IMR-90 (cell line): ENCODE results near the gene ADCY9. TPM values are rescaled to one million over a fixed set of nuclear protein-coding genes. Genes with fewer than 3 reads are reported as not detected.

Source experiments
- ATAC-seq: fragments of 200-7000 bp; cut with Tn5 transposase; 2 replicates; pipeline ENCODE4 v1.9.1; 2020; ENCODE audit warnings: low read depth, mild to moderate bottlenecking, moderate library complexity
- BruUV-seq: library from RNA; stranded (reverse); fragments of 400-500 nt; replicated peaks from 2 replicates; lab custom pipeline; 2021; lab: Mats Ljungman, UMichigan
- CTCF ChIA-PET: fragments of 300-600 bp; formaldehyde crosslinking; extraction: SDS; loops from one replicate; lab custom pipeline; 2021; ENCODE audit warnings: antibody characterized with exemption; lab: Yijun Ruan, JAX
- POLR2A ChIA-PET: fragments of 300-600 bp; sonication (Branson Sonifier 250); formaldehyde crosslinking; loops from one replicate; lab custom pipeline; 2022; ENCODE audit warnings: antibody characterized with exemption; ENCODE audit not compliant: unreplicated experiment; lab: Charles Lee
- DNase-seq: peaks from one replicate; pipeline ENCODE4 v3.0.0; 2013
- H2AFZ ChIP-seq: replicated peaks from 2 replicates; pipeline ENCODE3; 2013; ENCODE audit warnings: low read length, mild to moderate bottlenecking; ENCODE audit not compliant: poor library complexity
- H2AK5ac ChIP-seq: 2 replicates; pipeline ENCODE4 v1.6.1; 2013; ENCODE audit warnings: low read depth, low read length, inconsistent platforms
- H2AK9ac ChIP-seq: replicated peaks from 2 replicates; pipeline ENCODE3; 2013; ENCODE audit warnings: mild to moderate bottlenecking, low read depth, low read length, moderate library complexity; ENCODE audit not compliant: poor library complexity
- H2BK120ac ChIP-seq: 2 replicates; pipeline ENCODE4 v1.6.1; 2013; ENCODE audit warnings: low read depth, low read length, inconsistent platforms
- H2BK15ac ChIP-seq: 3 replicates; pipeline ENCODE4 v1.6.1; 2013; ENCODE audit warnings: low read depth, low read length, inconsistent platforms
- H2BK20ac ChIP-seq: 2 replicates; pipeline ENCODE4 v1.6.1; 2013; ENCODE audit warnings: low read depth, mild to moderate bottlenecking, inconsistent platforms, low read length, moderate library complexity
- H2BK5ac ChIP-seq: 2 replicates; pipeline ENCODE4 v1.6.1; 2013; ENCODE audit warnings: mild to moderate bottlenecking, low read depth, low read length, inconsistent platforms; ENCODE audit not compliant: poor library complexity, severe bottlenecking
- H3K14ac ChIP-seq: replicated peaks from 2 replicates; pipeline ENCODE4 v1.6.1; 2013; ENCODE audit warnings: low read depth, low read length, inconsistent platforms
- H3K18ac ChIP-seq: 2 replicates; pipeline ENCODE4 v1.6.1; 2013; ENCODE audit warnings: low read depth, low read length, control low read depth
- H3K23ac ChIP-seq: 2 replicates; pipeline ENCODE4 v1.6.1; 2013; ENCODE audit warnings: low read depth, low read length, inconsistent platforms
- H3K27ac ChIP-seq: 2 replicates; pipeline ENCODE4 v1.5.1; 2013; ENCODE audit warnings: mild to moderate bottlenecking, control low read depth, low read length; ENCODE audit not compliant: insufficient read depth
- H3K27me3 ChIP-seq: 2 replicates; pipeline ENCODE4 v1.6.1; 2013; ENCODE audit warnings: low read length; ENCODE audit not compliant: control insufficient read depth, insufficient read depth
- H3K36me3 ChIP-seq: 2 replicates; pipeline ENCODE4 v1.6.1; 2013; ENCODE audit warnings: low read length, mixed read lengths; ENCODE audit not compliant: control insufficient read depth, insufficient read depth
- H3K4ac ChIP-seq: 2 replicates; pipeline ENCODE4 v1.6.1; 2013; ENCODE audit warnings: low read depth, low read length, inconsistent platforms
- H3K4me1 ChIP-seq: 2 replicates; pipeline ENCODE4 v1.6.1; 2013; ENCODE audit warnings: low read length, mixed read lengths; ENCODE audit not compliant: control insufficient read depth, insufficient read depth
- H3K4me2 ChIP-seq: 2 replicates; pipeline ENCODE4 v1.6.1; 2013; ENCODE audit warnings: low read depth, mild to moderate bottlenecking, control low read depth, low read length, moderate library complexity
- H3K4me3 ChIP-seq: 2 replicates; pipeline ENCODE4 v1.5.1; 2013; ENCODE audit warnings: low read depth, mild to moderate bottlenecking, control low read depth, low read length, moderate library complexity; ENCODE audit not compliant: insufficient read depth
- H3K56ac ChIP-seq: 2 replicates; pipeline ENCODE4 v1.6.1; 2013; ENCODE audit warnings: low read length, inconsistent platforms; ENCODE audit not compliant: insufficient read depth; ENCODE audit errors: extremely low read depth
- H3K79me1 ChIP-seq, 2 experiments: 2 replicates each; pipeline ENCODE4 v1.6.1; 2013; ENCODE audit warnings: low read length in 2 of 2, inconsistent platforms in 1 of 2, low read depth in 1 of 2
- H3K9ac ChIP-seq: 2 replicates; pipeline ENCODE4 v1.6.1; 2013; ENCODE audit warnings: low read depth, low read length, control low read depth
- H3K9me1 ChIP-seq: 2 replicates; pipeline ENCODE4 v1.6.1; 2013; ENCODE audit warnings: low read length, inconsistent platforms; ENCODE audit not compliant: insufficient read depth
- H3K9me3 ChIP-seq: 2 replicates; pipeline ENCODE4 v1.6.1; 2013; ENCODE audit warnings: low read length; ENCODE audit not compliant: control insufficient read depth, insufficient read depth
- H4K20me1 ChIP-seq: 2 replicates; pipeline ENCODE4 v1.6.1; 2013; ENCODE audit warnings: low read length, inconsistent platforms; ENCODE audit not compliant: insufficient read depth
- H4K5ac ChIP-seq: 2 replicates; pipeline ENCODE4 v1.6.1; 2013; ENCODE audit warnings: mild to moderate bottlenecking, low read depth, low read length, control low read depth
- H4K8ac ChIP-seq, 2 experiments: 2 replicates each; pipeline ENCODE4 v1.6.1; 2013; ENCODE audit warnings: low read depth in 2 of 2, low read length in 2 of 2, control low read depth in 1 of 2, inconsistent platforms in 1 of 2
- H4K91ac ChIP-seq: 2 replicates; pipeline ENCODE4 v1.6.1; 2013; ENCODE audit warnings: low read depth, low read length, inconsistent platforms; ENCODE audit not compliant: insufficient read depth
- MAFK ChIP-seq: IDR thresholded peaks from 2 replicates; pipeline ENCODE4 v1.6.1; 2012; ENCODE audit warnings: low read depth, low read length, improper control_type of control experiment
- RFX5 ChIP-seq: IDR thresholded peaks from 2 replicates; pipeline ENCODE4 v1.8.0; 2012; ENCODE audit warnings: low read depth, mild to moderate bottlenecking, low read length, moderate library complexity
- WGBS, 2 experiments: methylation state at CpG; one replicate each; pipeline versions ENCODE4 v1.1.5 to v1.1.7; 2013; ENCODE audit warnings: missing lambda C conversion rate in 2 of 2; ENCODE audit not compliant: insufficient read length in 1 of 2; ENCODE audit errors: extremely low coverage in 2 of 2; 5-methylcytosine and 5-hydroxymethylcytosine counted together
- dilution Hi-C: fragments of 300-500 bp; cut with HindIII; formaldehyde crosslinking; loops from one replicate; pipeline ENCODE4 v1.14.3; 2018; ENCODE audit warnings: low sequenced_read_pairs; ENCODE audit not compliant: unreplicated experiment
- in situ Hi-C: fragments of 300-500 bp; cut with MboI; formaldehyde crosslinking; loops from 3 replicates; pipeline ENCODE4 v1.14.3; 2019; ENCODE audit warnings: low sequenced_read_pairs, inconsistent platforms, mixed read lengths
- intact Hi-C: fragments of 100-400 bp; cut with micrococcal nuclease; formaldehyde crosslinking; loops from 2 replicates; pipeline ENCODE4 v1.10.0; 2022
- polyA plus RNA-seq, 3 experiments: library from polyadenylated mRNA; depleted of rRNA; stranded (reverse); fragments of >200 nt; gene quantifications; 2 replicates each; pipeline ENCODE4 v1.2.3, GENCODE V29; 2012; ENCODE audit warnings: low replicate concordance in 1 of 3
- total RNA-seq: library from RNA; depleted of rRNA; stranded (reverse); fragments of >200 nt; gene quantifications from 2 replicates; pipeline ENCODE4 v1.2.3, GENCODE V29; 2012

The ADCY9 gene
- total and polyA plus RNA-seq, 2 of the 4 experiments (the other 2 are of a cell fraction): 5.4 to 12.5 TPM

DNA sequence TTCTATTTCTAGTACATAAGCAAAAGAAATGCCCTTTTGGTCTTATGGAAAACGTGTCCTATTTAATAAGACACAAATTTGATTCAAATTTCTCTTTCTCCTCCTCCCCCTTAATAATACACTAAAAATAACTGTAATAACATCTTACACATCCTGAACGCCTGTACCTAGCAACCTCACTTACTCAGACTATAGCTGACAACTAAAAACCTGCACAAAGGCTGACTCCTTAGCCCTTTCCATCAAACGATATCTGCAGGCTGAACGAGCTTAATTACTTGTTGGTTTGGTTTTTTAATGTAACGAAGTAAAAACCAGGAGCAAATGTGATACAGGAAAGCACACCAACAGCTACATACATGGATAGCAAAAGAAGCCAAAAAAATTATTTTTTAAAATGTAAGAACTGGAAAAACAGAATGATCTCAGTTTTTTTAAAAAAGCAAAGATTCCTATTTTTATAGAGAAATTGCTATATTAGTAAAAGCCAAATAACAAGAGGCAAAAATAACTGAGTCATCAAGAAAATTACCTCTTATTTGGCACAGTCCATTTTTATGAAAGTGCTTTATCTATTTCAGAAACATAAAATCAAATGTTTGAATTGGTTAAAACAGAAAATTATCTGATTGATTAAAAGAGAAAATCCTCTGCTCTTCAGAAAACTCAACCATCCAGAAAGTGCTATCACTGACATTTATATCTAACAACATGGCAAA, 23.5 kb downstream of the ADCY9 start:
- H4K5ac ChIP-seq: no peak overlapping the region
- H3K79me1 ChIP-seq: peaks cover 32 to 79% of the 10 kb centered on the region in 2 experiments; a peak in 3 of 4 replicates
- peaks cover 31% of the 10 kb centered on the region for H4K20me1 ChIP-seq
- no peak overlapping the region for H3K27ac ChIP-seq
- H3K4me1 ChIP-seq: peaks cover 19% of the 10 kb centered on the region
- H3K9ac ChIP-seq: no peak overlapping the region
- WGBS, 2 experiments: 100% methylated on average over 1 of the region's 5 CpGs; no CpG with 5 or more reads in 1 of the 2 experiments
- no peak overlapping the region for H3K4me2 ChIP-seq
- H4K91ac ChIP-seq: no peak overlapping the region
- no peak overlapping the region for H2AK5ac ChIP-seq
- no peak for TF ChIP-seq RFX5
- peak; percentile 52; the same call in 1 of the 2 replicates for TF ChIP-seq MAFK
- no peaks in the 10 kb centered on the region; the same call in 1 of the 2 replicates for H3K36me3 ChIP-seq
- ATAC-seq (no peak), DNase-seq (no peak)
- CTCF ChIA-PET: interaction anchor here (0.6 kb wide), 1 partner anchor 161 kb away, joined by 3 read pairs; no protein-coding TSS in a partner anchor
- no peak overlapping the region for H3K56ac ChIP-seq
- peaks cover 12% of the 10 kb centered on the region for H3K9me1 ChIP-seq
- H3K9me3 ChIP-seq: no peaks in the 10 kb centered on the region
- H2BK20ac ChIP-seq: no peak overlapping the region
- BruUV-seq: no TSS peak
- no peak overlapping the region for H3K4ac ChIP-seq
- H2AK9ac ChIP-seq: no peak overlapping the region
- POLR2A ChIA-PET: no interaction called here
- no peak overlapping the region for H3K4me3 ChIP-seq
- no peaks in the 10 kb centered on the region for H3K27me3 ChIP-seq
- dilution Hi-C loops (no loop called here), in situ Hi-C loops (no loop called here), intact Hi-C loops (no loop called here)
- no peak overlapping the region for H2BK120ac ChIP-seq
- H2BK5ac ChIP-seq: no peak overlapping the region
- H2BK15ac ChIP-seq: no peak overlapping the region
- H3K18ac ChIP-seq: no peak overlapping the region
- H4K8ac ChIP-seq: no peak overlapping the region
- peak overlapping the region; percentile 71; the same call in 1 of the 2 replicates for H3K23ac ChIP-seq
- H3K14ac ChIP-seq: no peak overlapping the region
- no peak overlapping the region for H2AFZ ChIP-seq
